Measurements from ENCODE around the gene ARID1B.
A peak's percentile ranks its signal among the peaks of the same experiment; 100 is the strongest.
"Not testable (repeated sequence)": the region's sequence is repeated elsewhere in the genome, so short reads cannot be mapped to it uniquely, and the experiment has no call there.

The ARID1B gene

GRCh38 chr6:156963712-156964700 lies 186.8 kb downstream of the ARID1B start:
- peak; percentile 92 for DNase-seq (ENCODE audit: low read depth)

DNA sequence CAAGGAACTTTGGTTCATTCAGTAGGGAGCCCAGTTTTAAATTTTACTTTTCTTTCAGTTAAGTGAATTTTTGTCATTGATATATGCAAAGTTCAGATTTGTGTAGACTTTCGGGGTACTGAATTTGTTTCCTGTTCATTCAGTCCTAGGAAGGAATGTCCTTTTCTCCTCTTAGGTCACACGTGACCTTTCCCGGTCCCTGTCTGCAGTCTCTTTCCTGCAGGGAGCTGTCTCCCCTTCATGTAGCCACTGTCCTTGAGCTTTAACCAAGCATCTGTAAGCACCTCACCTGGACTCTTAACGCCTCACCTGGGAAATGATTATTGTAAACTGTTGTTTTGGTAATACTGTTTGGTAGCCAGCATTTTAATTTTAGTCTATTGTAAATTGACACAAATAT lies 190.7 kb downstream of the ARID1B start:
- no peak for DNase-seq (ENCODE audit: low read depth)

GRCh38 chr6:156969233-156969632 lies 192.1 kb downstream of the ARID1B start:
- no peak for DNase-seq (ENCODE audit: low read depth)

DNA sequence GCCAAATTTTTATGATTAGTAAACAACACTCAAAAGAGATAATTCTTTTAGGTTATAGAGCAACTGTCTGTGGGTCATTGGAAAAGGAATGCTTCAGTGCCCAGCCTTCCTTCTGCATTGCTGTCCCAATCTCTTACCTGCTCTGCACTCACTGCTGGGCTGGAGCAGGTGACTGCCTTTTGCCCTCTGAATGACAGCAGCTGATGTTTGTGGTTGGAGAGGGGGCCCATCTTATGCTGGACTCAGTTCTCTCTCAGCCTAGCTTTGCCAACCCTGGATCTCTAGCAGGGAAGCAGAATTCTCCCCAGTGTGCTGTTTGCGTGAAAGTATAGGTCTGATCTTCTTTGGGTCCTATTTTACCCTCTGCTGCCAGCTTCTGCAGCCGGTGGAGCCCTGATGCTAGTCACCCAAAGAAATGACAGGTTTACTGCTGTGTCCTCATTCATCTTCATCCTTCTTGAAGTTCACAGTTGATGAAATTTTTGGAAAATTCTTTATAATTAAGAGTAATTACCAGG lies 193.5 kb downstream of the ARID1B start:
- DNase-seq (ENCODE audit: low read depth) = no peak

DNA sequence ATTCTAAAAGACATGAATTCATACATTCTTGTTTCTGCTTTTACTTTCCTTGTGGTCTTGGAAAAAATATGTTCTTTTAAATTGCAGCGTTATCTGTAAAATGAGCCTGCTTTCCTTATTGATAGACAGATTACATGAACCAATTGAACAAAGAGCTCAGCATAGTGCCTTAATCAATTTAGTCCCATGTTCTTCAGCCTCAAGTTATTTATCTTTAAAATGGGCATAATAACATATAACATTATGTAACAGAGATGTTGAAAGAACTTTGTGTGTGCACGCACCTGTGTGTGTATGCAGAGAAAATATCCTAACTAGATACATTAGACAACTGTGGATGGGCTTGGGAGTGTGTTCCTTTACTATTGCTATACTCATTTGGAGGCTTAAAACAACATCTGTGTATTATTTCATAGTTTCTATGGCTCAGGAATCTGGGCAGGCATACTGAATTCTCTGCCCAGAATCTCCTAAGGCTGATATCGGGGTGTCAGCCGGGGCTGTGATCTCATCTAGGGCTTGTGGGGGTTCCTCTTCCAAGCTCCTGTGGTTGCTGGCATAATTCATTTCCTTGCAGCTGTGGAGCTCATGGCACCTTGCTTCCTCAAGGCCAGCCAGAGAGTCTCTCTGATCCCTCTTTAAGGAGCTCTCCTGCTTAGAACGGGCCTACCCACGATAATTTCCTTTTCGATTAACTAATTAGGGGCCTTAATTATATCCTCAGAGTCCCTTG lies 194.1 kb downstream of the ARID1B start:
- no peak for DNase-seq (ENCODE audit: low read depth)

- no peak for DNase-seq (ENCODE audit: low read depth)
These were observed 195.0 kb downstream of the ARID1B start for GRCh38 chr6:156972145-156972544.

DNA sequence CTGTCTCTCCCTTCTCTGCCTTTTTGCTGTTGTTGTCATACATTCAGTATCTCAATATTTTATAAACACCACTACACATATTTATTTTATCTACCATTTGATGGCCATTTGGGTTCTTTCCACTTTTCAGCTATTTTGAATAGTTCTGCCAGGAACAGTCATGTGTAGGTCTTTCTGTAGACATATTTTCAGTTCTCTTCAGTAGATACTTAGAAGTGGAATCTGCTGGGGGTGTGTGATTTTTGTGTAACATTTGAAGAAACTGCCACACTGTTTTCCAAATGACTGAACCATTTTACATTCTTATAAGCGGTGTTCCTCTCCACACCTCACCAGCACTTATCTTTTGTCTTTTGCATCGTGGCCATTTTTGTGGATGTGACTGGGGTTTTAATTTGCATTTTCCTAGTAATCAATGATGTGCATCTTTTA lies 197.7 kb downstream of the ARID1B start:
- no peak for DNase-seq (ENCODE audit: low read depth)

DNA sequence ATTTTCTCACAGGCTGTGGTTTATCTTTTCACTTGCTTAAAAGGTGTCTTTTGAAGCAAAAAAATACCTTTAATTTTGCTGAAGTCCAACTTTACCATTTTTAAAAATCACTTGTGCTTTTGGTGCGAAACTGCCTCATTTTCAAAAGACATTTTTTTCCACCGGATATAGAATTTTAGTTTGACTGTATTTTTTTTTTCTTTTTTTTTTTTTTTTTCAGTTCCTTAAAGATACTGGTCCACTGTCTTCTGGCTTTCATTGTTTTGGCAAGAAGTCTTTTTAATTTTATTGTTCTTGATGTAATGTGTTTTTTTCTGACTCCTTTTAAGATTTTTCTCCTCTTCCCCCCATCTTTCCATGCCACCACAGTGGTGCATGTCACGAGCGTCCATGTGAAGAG lies 198.2 kb downstream of the ARID1B start:
- DNase-seq (ENCODE audit: low read depth) = no peak

DNA sequence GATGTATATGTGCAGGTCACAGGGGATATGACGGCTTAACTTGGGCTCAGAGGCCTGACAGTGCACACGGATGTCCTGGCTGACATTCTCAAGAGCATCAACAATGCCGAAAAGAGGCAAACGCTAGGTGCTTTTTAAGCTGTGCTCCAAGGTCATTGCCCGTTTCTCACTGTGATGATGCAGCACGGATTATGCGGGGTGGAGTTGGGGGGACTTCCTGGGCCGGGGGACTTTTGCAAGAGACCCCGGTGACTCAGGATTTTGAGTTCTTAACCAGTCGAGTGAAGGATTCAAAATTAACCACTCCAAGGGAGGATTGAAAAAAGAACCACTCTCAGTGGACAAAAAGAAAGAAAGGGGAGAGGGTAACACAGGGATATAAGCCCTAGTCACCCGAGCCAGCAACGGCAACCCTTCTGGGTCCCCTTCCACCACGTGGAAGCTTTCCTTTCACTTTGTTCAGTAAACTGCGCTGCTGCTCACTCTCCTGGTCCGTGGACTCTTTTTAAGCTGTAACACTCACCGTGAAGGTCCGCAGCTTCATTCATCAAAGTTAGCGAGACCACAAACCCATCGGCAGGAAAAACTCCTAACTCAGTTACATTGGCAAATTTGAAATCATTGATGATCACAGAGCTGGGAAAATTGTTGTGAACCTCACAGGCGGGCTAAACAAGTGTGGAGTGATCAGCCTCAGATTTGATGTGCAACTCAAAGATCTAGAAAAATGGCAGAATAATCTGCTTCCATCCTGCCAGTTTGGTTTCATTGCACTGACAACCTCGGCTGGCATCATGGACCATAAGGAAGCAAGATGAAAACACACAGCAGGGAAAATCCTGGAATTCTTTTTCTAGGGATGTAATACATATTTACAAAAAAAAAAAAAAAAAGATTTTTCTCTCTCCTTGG lies 199.3 kb downstream of the ARID1B start:
- no peak for DNase-seq (ENCODE audit: low read depth)

- DNase-seq (ENCODE audit: low read depth) = peak; percentile 26
These were observed 200.5 kb downstream of the ARID1B start for GRCh38 chr6:156977527-156978291.

- DNase-seq (ENCODE audit: low read depth) = no peak
These were observed 201.8 kb downstream of the ARID1B start for GRCh38 chr6:156978948-156979347.

DNA sequence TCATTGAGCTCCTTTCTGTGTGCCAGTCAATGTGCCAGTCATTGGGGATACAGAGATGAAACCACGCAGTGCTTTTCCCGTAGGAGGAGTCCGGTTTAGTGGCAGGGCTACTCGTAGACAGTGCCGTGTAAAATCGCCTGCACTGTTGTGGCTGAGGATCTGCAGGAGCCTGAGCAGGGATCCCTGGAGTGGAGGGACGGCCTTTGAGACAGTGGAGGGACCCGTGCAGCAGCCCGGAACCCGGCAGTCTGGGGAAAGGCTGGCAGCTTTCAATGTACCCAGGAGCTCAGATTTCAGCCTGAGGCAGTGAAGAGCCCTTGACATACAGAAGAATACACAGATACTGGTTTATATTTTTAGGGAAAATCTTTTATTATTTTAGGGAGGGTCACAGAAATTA lies 203.3 kb downstream of the ARID1B start:
- peak; percentile 36 for DNase-seq (ENCODE audit: low read depth)

DNA sequence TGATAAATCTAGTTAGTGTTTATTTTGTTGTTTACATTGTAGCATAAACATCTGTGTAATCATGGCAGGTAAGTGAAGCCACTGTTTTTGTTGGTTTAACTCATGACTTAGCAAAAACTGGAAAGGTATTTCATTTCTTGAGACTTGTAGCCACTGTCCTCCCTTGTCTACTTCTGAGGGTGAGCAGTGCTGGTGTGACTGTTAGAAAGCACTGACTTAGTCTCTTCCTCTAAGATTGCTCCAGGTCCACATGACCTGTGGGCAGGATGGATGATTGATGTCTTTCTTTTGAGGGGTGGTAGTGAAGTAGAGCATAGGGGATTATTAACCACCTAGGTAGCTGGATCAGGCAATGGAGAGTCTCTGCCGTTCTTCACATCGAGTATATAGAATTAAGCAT lies 203.8 kb downstream of the ARID1B start:
- DNase-seq (ENCODE audit: low read depth) = no peak

DNA sequence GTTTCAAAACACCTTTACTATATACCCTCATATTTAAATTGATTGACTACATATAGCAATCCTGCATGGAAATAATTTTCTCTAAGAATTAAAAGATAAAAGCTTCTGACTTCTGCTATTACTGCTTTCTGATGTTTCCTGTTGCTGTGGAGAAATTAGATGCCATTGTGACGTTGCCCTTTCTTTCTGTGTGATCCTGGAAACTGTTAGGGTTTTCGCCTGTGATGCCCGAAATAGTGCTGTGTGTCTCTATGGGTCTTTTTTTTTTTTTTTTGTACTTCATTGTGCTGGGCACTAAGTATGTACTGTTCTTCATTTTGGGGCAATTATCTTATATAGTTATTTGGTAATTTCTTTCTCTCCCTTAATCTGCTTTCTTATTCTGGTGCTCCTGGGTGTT lies 205.0 kb downstream of the ARID1B start:
- no peak for DNase-seq (ENCODE audit: low read depth)

DNA sequence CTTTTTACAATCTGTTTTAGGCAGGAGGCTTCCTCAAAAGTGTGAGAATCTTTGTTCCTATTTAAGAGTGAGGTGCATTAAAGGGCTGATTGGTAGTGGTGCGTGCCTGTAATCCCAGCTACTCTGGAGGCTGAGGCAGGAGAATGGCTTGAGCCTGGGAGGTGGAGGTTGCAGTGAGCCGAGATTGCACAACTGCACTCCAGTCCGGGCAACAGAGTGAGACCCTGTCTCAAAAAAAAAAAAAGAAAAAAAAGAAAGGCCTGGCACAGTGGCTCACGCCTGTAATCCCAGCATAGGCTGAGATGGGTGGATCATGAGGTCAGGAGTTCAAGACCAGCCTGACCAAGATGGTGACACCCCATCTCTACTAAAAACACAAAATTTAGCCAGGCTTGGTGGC lies 205.7 kb downstream of the ARID1B start:
- DNase-seq (ENCODE audit: low read depth) = not testable (repeated sequence)

DNA sequence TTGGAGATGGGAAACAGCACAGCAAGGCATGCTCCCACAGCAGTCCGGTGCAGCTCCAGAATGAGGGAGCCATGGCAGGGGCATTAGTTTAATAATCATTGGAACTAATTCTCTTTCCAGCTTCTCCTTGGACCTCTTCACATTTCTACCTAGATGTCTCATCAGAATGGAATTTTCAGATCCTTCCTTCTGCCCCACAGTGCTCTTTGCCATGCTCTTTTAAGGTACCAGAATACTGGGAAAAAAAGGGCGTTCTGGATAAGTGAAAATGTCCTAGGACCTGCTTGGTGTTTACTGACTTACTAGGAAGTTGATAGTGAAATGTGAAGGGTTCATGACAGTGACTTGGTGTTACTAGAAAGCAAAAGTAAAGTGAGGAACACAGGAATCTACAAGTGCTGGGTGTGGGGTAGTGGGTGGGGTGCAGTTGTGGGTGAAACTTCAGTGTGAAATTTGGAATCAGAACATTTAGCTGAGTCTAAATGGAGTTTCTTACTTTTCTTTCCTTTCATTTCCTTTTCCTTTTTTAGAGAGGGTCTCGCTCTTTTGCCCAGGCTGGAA lies 207.1 kb downstream of the ARID1B start:
- DNase-seq (ENCODE audit: low read depth) = no peak

GRCh38 chr6:156985309-156985708 lies 208.1 kb downstream of the ARID1B start:
- no peak for DNase-seq (ENCODE audit: low read depth)

DNA sequence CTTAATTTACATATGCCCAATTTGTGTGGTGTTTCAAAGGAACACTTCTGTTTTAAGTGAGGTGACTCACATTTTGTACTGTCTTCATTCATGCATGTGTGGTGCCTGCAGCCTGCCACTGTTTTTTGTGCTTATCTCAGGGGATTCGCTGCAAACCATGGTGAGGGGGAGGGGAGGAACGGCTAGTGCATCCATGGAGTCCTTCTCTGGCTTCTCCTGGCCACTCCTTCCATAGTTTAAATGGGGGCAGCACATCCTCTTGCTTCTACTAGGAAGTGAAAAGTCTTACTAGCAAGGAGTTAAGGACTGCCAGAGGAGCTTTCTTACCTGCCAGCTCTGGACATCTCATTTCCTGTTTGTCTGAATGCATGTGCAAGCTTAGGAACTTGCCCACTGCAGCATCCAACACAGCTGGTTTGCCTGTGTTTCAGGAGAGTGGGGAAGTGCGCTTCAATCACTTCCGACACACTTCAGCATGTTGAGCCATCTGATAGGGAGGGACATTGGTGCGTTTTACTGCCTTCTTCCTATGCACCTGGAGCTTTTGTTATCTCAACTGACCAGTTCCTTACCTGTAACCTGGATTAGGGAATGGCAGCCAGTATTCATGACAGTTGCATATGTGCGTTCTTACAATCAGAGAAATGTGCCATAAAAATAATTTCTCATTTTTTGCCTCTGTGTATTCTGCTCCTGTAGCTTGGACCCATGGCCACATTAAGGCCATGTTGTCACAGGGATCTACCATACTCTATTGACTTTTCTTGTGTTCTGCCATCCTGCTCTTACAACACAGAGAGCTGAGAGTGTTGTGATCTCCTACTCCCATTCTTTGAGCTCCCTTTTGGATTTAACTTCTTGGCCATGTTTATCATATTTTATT lies 211.3 kb downstream of the ARID1B start:
- DNase-seq (ENCODE audit: low read depth) = no peak

GRCh38 chr6:156989159-156989806 lies 212.1 kb downstream of the ARID1B start:
- DNase-seq (ENCODE audit: low read depth) = no peak

All from fibroblast of gingiva (primary cell).